Right cardiac atrium (tissue), 5 donors: ENCODE measurements around the gene CA10. TPM values are rescaled to one million over a fixed set of nuclear protein-coding genes. Genes with fewer than 3 reads are reported as not detected.

ENCODE experiments used
- ATAC-seq, 2 donors: fragments of 200-7000 bp; cut with Tn5 transposase; one replicate each; pipeline versions ENCODE4 v1.8.0 to v1.9.1; 2020; ENCODE audit warnings: moderate library complexity in 2 of 2, mild to moderate bottlenecking in 1 of 2
- DNase-seq, 3 donors: peaks; one replicate each; pipeline ENCODE4 v3.0.0-alpha.2; 2020
- H3K27ac ChIP-seq: one replicate; pipeline ENCODE4 v1.5.1; 2013; ENCODE audit warnings: mild to moderate bottlenecking, low read length, control low read depth, moderate library complexity
- H3K27me3 ChIP-seq: one replicate; pipeline ENCODE4 v1.6.1; 2013; ENCODE audit not compliant: control insufficient read depth, insufficient read depth
- H3K4me1 ChIP-seq: one replicate; pipeline ENCODE4 v1.6.1; 2013; ENCODE audit warnings: low read length; ENCODE audit not compliant: control insufficient read depth, insufficient read depth
- H3K4me3 ChIP-seq: one replicate; pipeline ENCODE4 v1.5.1; 2013; ENCODE audit warnings: low read length, control low read depth
- H3K9me3 ChIP-seq: one replicate; pipeline ENCODE4 v1.6.1; 2013; ENCODE audit warnings: low read length; ENCODE audit not compliant: control insufficient read depth
- WGBS: extraction: QIAGEN DNeasy Blood & Tissue Kit; methylation state at CpG from one replicate; pipeline ENCODE4 v1.1.7; 2013; 5-methylcytosine and 5-hydroxymethylcytosine counted together
- intact Hi-C, 4 donors: fragments of 100-400 bp; cut with DNase I; formaldehyde crosslinking; loops; one replicate each; pipeline versions ENCODE4 v1.11.0 to v1.14.0; 2022 to 2023
- long read RNA-seq, 4 donors: library from polyadenylated mRNA; unstranded; transcript quantifications; one replicate each; pipeline ENCODE4 v2.0.0, GENCODE V29; 2020 to 2021
- polyA plus RNA-seq: library from polyadenylated mRNA; stranded (reverse); fragments of 200-250 nt; gene quantifications from one replicate; pipeline ENCODE4 v1.2.3, GENCODE V29; 2013
- total RNA-seq, 4 donors: library from RNA; stranded (reverse); fragmentation: NEBNext Ultra II Directional; extraction: Animal tissue kit (Norgen Biotek cat#: 25700); gene quantifications; one replicate each; pipeline ENCODE4 v1.2.1, GENCODE V29; 2021
- donor health status: healthy with polysubstance abuse.
- donor health status: DM: no; HTN: yes; CAD: no.
- donor health status: DM: no; HTN: no; CAD: no.
- donor health status: DM: no; HTN: yes; CAD: no; lungs with severe emphysema.
- donor health status: DM: yes; HTN: yes; CAD: no.

CA10 gene
- not detected for total RNA-seq
- 0.05 TPM for polyA plus RNA-seq
- long read RNA-seq, donor 1, result 0 reads
- long read RNA-seq, donor 2, result 0 reads
- long read RNA-seq, donor 3, result 0 reads
- long read RNA-seq, donor 4, result 0 reads

- Histone ChIP-seq H3K27me3 (no peaks in the 10 kb centered on the region), H3K27ac (no peak within 1 kb of the TSS), H3K4me3 (no peak within 1 kb of the TSS), H3K9me3 (no peaks in the 10 kb centered on the region), H3K4me1 (no peaks in the 10 kb centered on the region)
- no peak for ATAC-seq
- intact Hi-C loops, result no loop called here
- DNase-seq, result no peak
- 2% methylated on average over 52 of the region's 52 CpGs for WGBS
Observed at GRCh38 chr17:52158450-52159042, at the start of gene CA10. TSS of gene CA10 (minus strand) at chr17:52158714.

- no peaks in the 10 kb centered on the region for H3K4me1 ChIP-seq
- H3K27ac ChIP-seq, result no peak overlapping the region
- ATAC-seq, result no peak
- no peak overlapping the region for H3K4me3 ChIP-seq
- 83% methylated on average over 2 of the region's 2 CpGs for WGBS
- no peaks in the 10 kb centered on the region for H3K9me3 ChIP-seq
- H3K27me3 ChIP-seq, result no peaks in the 10 kb centered on the region
- no peak for DNase-seq
- intact Hi-C loops, result no loop called here
Observed at GRCh38 chr17:52207796-52208195, 49.3 kb upstream of the CA10 start.

DNA sequence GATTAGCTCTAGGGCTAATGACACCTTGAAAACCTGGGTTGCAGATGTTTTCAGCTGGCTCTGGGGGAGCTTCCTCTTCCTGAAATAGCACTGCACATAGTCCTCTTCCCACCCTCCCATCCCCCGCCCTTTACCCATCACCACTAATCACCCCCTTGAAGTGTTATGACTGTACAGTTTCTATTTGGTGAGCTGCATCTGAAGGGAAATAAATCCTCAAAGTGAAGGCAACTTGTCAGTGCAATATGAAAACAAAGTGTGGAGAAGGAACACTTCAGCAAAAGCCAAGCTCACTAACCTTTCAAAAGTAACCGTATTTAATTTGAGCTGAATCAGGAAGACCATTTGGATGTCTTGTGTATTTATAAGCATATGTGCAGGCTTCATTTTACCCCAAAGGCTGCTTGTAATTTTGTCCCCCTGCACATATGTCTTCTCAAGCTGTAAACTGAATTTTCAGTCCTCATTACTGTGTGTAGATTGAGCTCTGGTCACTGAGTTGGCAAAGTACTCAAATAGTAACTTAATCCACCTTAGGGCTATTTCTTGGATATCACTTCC is 44.1 kb upstream of the CA10 start:
- Histone ChIP-seq H3K4me1 (no peaks in the 10 kb centered on the region), H3K27ac (no peak overlapping the region), H3K4me3 (no peak overlapping the region), H3K27me3 (no peaks in the 10 kb centered on the region), H3K9me3 (no peaks in the 10 kb centered on the region)
- no peak for DNase-seq
- intact Hi-C loops, result no loop called here
- WGBS, result 80% methylated on average over 2 of the region's 2 CpGs
- ATAC-seq, result no peak

DNA sequence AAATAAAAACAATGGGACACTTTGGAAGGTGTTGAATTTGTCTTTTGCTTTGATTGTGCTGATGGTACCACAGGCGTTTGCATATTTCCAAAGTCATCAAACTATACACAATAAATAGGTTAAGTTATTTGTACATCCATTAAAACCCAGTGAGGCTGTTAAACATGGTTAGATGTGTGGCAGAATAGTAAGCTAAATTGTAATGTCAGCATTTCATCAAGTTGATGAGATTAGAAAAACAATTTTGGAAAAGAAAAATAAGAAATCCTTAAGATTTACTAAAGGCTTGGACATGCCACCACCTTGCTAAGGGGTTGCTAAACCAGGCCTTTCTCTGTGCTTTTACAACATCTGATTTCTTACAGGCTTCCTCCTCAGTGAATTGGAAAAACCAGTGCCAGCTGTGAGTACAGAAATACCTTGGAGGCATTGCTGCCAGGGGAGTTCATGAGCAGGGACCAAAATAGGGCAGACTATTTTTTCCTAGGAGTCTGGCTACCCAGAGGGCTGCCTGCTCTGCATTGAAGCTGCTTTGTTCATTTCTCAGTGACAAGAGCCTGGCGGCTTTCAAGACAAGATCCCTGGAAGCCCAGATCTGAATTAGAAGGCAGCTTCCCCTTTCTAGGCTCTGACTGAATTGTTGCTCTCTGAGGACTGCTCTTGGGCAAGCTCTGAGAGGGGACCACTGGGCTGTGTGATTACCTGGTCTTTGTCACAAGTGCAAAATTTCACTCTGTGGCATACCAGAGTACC is 43.4 kb upstream of the CA10 start:
- Histone ChIP-seq H3K27ac (no peak overlapping the region), H3K27me3 (no peaks in the 10 kb centered on the region), H3K4me3 (no peak overlapping the region), H3K9me3 (no peaks in the 10 kb centered on the region), H3K4me1 (no peaks in the 10 kb centered on the region)
- ATAC-seq, result no peak
- DNase-seq, result no peak
- WGBS, result 70% methylated on average over 2 of the region's 2 CpGs
- intact Hi-C loops, result no loop called here

DNA sequence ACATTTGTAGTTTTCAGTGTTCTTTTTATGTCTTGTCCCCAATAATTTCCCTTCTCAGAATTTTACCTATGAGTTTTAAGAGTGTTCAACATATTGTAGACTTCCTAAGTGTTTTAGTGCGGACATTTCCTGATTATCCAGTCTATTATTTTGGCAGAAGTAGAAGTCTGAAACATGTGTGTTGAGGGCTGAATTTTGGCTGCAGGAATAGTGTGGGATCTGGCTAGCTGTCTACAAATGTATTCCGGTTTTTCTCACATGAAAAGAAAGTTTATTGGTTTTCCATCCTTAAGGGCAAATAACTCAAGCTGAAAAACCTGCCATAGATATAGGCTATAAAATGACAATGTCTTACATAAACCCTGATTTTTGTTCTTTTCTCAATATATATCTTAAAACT is 33.0 kb upstream of the CA10 start:
- no peak overlapping the region for H3K4me3 ChIP-seq
- no peaks in the 10 kb centered on the region for H3K27me3 ChIP-seq
- H3K4me1 ChIP-seq, result no peaks in the 10 kb centered on the region
- ATAC-seq, result no peak
- DNase-seq, result no peak
- intact Hi-C loops, result no loop called here
- no peaks in the 10 kb centered on the region for H3K9me3 ChIP-seq
- no peak overlapping the region for H3K27ac ChIP-seq
- WGBS, result 67% methylated on average over 2 of the region's 2 CpGs

GRCh38 chr17:52181782-52182181 is 23.3 kb upstream of the CA10 start:
- ATAC-seq, result no peak
- Histone ChIP-seq H3K27ac (no peak overlapping the region), H3K9me3 (no peaks in the 10 kb centered on the region), H3K27me3 (no peaks in the 10 kb centered on the region), H3K4me1 (no peaks in the 10 kb centered on the region), H3K4me3 (no peak overlapping the region)
- intact Hi-C loops, result no loop called here
- WGBS, result 41% methylated on average over 3 of the region's 3 CpGs
- no peak for DNase-seq

DNA sequence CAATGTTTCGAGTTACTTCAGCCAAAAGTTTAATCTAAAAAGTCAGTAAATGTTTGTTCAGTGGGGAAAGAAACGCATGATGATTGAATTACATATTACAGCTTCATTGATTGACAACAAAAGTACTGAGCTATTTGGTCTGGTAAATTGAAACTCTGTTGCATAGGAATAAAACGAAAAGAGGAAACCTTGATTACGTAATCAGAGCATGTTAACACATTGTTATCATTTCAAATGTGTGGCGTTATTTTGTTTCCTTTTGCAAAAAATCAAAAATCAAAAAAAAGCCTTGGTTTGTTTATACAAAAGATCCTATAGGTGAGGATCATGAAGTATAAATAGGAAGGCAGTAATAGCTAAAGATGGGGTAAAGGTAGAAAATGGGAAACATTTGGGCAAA is 19.5 kb upstream of the CA10 start:
- H3K27me3 ChIP-seq, result no peaks in the 10 kb centered on the region
- no peak overlapping the region for H3K27ac ChIP-seq
- H3K4me3 ChIP-seq, result no peak overlapping the region
- H3K9me3 ChIP-seq, result no peaks in the 10 kb centered on the region
- 46% methylated on average over 5 of the region's 5 CpGs for WGBS
- ATAC-seq (no peak), DNase-seq (no peak)
- no peaks in the 10 kb centered on the region for H3K4me1 ChIP-seq
- intact Hi-C loops, result no loop called here

- no peak for ATAC-seq
- WGBS, result 30% methylated on average over 1 of the region's 1 CpG
- intact Hi-C loops, result no loop called here
- no peak for DNase-seq
- no peaks in the 10 kb centered on the region for H3K4me1 ChIP-seq
- no peaks in the 10 kb centered on the region for H3K9me3 ChIP-seq
- H3K27me3 ChIP-seq, result no peaks in the 10 kb centered on the region
- H3K27ac ChIP-seq, result no peak overlapping the region
- H3K4me3 ChIP-seq, result no peak overlapping the region
Observed at GRCh38 chr17:52170963-52171572, 12.6 kb upstream of the CA10 start.

- WGBS, result 9% methylated on average over 17 of the region's 17 CpGs
- Histone ChIP-seq H3K27ac (no peak overlapping the region), H3K4me1 (no peaks in the 10 kb centered on the region), H3K27me3 (no peaks in the 10 kb centered on the region), H3K4me3 (no peak overlapping the region), H3K9me3 (no peaks in the 10 kb centered on the region)
- no peak for DNase-seq
- intact Hi-C loops, result no loop called here
- no peak for ATAC-seq
Observed at GRCh38 chr17:52160136-52160567, 1.6 kb upstream of the CA10 start.

GRCh38 chr17:52159246-52160135 is 977 bp upstream of the CA10 start:
- H3K9me3 ChIP-seq, result no peaks in the 10 kb centered on the region
- DNase-seq (no peak), ATAC-seq (no peak)
- intact Hi-C loops, result no loop called here
- WGBS, result 7% methylated on average over 40 of the region's 40 CpGs
- H3K27me3 ChIP-seq, result no peaks in the 10 kb centered on the region
- H3K4me1 ChIP-seq, result no peaks in the 10 kb centered on the region
- no peak overlapping the region for H3K27ac ChIP-seq
- H3K4me3 ChIP-seq, result no peak overlapping the region
